Panc1 (cell line): ENCODE measurements around the gene AP4B1.

Experiments used
- POLR2AphosphoS5 ChIP-seq: IDR thresholded peaks from 2 replicates; pipeline ENCODE4 v1.6.1; 2012; ENCODE audit warnings: mild to moderate bottlenecking, low read depth, low read length, moderate library complexity
- SIN3A ChIP-seq: IDR thresholded peaks from 2 replicates; pipeline ENCODE4 v1.6.1; 2012; ENCODE audit warnings: low read depth, mild to moderate bottlenecking, low read length, moderate library complexity, borderline replicate concordance; ENCODE audit not compliant: insufficient read depth
- TCF7L2 ChIP-seq: IDR thresholded peaks from 2 replicates; pipeline ENCODE4 v1.6.1; 2011; ENCODE audit warnings: mild to moderate bottlenecking, low read depth, low read length, inconsistent platforms
- TF ChIP-seq, protein P1 (sequence below): fragments of 450-650 bp; IDR thresholded peaks from 2 replicates; pipeline ENCODE4 v1.5.1; 2017; ENCODE audit warnings: mild to moderate bottlenecking
- TF ChIP-seq, protein P2 (sequence below), 2 experiments: IDR thresholded peaks; 2 replicates each; pipeline ENCODE4 v1.6.1; 2011 to 2012; ENCODE audit warnings: low read depth in 2 of 2, control low read depth in 1 of 2, low read length in 1 of 2, mild to moderate bottlenecking in 1 of 2, moderate library complexity in 1 of 2; ENCODE audit not compliant: insufficient read depth in 1 of 2

DNA sequence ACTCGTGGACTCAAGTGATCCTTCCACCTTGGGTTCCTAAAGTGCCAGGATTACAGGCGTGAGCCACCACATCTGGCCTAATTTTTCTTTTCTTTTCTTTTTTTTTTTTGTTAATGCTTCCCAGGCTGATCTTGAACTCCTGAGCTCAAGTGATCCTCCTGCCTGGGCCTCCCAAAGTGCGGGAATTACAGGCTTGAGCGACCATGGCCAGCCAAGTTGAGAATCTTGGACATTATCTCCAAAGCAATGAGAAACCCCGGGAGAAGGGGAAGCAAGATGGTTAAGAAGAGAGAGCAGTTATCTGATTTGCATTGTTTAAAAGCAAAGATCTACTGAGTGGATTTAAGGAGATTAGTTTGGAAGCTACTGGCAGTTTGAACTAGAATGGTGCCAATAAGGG lies 33.6 kb upstream of the AP4B1 start:
- TF ChIP-seq, protein P1, sequence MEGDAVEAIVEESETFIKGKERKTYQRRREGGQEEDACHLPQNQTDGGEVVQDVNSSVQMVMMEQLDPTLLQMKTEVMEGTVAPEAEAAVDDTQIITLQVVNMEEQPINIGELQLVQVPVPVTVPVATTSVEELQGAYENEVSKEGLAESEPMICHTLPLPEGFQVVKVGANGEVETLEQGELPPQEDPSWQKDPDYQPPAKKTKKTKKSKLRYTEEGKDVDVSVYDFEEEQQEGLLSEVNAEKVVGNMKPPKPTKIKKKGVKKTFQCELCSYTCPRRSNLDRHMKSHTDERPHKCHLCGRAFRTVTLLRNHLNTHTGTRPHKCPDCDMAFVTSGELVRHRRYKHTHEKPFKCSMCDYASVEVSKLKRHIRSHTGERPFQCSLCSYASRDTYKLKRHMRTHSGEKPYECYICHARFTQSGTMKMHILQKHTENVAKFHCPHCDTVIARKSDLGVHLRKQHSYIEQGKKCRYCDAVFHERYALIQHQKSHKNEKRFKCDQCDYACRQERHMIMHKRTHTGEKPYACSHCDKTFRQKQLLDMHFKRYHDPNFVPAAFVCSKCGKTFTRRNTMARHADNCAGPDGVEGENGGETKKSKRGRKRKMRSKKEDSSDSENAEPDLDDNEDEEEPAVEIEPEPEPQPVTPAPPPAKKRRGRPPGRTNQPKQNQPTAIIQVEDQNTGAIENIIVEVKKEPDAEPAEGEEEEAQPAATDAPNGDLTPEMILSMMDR = no peak
- TF ChIP-seq POLR2AphosphoS5 (no peak), TCF7L2 (no peak), SIN3A (no peak)
- TF ChIP-seq, protein P2, sequence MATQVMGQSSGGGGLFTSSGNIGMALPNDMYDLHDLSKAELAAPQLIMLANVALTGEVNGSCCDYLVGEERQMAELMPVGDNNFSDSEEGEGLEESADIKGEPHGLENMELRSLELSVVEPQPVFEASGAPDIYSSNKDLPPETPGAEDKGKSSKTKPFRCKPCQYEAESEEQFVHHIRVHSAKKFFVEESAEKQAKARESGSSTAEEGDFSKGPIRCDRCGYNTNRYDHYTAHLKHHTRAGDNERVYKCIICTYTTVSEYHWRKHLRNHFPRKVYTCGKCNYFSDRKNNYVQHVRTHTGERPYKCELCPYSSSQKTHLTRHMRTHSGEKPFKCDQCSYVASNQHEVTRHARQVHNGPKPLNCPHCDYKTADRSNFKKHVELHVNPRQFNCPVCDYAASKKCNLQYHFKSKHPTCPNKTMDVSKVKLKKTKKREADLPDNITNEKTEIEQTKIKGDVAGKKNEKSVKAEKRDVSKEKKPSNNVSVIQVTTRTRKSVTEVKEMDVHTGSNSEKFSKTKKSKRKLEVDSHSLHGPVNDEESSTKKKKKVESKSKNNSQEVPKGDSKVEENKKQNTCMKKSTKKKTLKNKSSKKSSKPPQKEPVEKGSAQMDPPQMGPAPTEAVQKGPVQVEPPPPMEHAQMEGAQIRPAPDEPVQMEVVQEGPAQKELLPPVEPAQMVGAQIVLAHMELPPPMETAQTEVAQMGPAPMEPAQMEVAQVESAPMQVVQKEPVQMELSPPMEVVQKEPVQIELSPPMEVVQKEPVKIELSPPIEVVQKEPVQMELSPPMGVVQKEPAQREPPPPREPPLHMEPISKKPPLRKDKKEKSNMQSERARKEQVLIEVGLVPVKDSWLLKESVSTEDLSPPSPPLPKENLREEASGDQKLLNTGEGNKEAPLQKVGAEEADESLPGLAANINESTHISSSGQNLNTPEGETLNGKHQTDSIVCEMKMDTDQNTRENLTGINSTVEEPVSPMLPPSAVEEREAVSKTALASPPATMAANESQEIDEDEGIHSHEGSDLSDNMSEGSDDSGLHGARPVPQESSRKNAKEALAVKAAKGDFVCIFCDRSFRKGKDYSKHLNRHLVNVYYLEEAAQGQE (IDR thresholded peaks at IDR 0.05; ENCODE audit: insufficient read depth in 1 of 2, low read depth in 2 of 2, low read length in 1 of 2) = no peak
